Measurements from ENCODE around the gene TTC6.

TTC6 gene

DNA sequence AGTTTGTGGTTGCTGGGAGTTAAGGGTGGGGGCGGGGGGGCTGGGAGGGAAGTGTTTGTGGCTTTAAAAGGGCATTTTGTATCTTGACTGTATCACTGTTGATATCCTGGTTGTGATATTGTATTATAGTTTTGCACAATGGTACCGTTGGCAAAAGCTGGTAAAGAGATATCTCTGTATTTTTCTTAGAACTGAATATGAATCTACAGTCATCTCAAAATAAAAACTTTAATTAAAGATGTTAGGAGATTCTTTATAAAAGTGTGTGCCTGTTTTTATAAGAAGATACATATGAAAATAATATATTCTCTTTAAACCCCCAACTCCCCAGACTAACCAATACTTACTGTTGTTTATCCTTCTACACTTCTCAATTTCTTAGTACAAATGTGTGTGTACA is 43.2 kb downstream of the TTC6 start:
- no peak overlapping the region for H2AFZ ChIP-seq (ENCODE audit: low read length, unreplicated experiment)
- H3K27me3 ChIP-seq (ENCODE audit: insufficient read depth, low read length): no peaks in the 10 kb centered on the region
- no peak overlapping the region for H3K27ac ChIP-seq (ENCODE audit: low read depth, low read length)
- peaks cover 2% of the 10 kb centered on the region for H3K79me2 ChIP-seq (ENCODE audit: control insufficient read depth, insufficient read depth, low read length, unreplicated experiment)
- peaks cover 5% of the 10 kb centered on the region for H3K4me1 ChIP-seq (ENCODE audit: control insufficient read depth, insufficient read depth, low read length, unreplicated experiment)
- H3K36me3 ChIP-seq (ENCODE audit: insufficient read depth, low read length): 0 out of 2 replicates have a peak, but pooled peaks cover 4% of the 10 kb centered on the region
- H3K4me3 ChIP-seq (ENCODE audit: low read depth, low read length): no peak overlapping the region

DNA sequence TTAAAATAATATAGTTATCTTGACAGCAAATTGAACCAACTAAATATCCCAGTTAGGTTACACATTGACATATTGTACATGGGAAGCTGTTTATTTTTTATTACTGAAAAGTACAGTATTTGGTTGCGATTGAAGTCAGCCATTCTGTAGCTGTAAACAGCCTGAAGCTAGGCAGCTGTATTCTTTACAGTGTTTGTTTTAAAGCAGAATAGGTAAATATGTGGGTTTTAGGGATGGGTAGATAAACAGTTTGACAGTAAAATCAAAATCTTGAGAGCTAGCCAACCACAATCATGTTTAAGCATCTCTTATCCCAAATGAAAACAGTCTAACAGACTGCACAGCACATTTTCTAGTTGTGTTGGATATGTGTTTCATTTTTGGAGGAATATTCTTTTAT is 45.7 kb downstream of the TTC6 start:
- no peak overlapping the region for H2AFZ ChIP-seq (ENCODE audit: low read length, unreplicated experiment)

DNA sequence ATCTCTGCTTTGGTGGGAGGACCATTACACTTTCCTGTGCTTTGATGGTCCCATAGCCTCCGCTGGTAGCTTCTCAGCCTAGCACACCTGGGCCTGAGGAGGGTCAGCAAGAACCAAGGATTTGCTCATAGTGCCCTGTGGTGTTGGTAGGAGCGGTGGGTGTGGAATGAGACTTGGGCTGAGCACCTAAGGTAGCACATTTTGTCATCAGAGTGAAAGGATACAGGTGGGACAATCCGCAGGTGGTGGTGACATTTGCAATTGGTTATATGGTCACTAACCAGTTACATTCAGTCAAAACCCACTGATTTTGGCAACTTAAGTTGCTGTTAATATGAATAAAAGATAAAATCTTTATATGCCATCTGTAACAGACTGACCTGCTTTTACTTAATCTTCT is 46.7 kb downstream of the TTC6 start:
- no peak overlapping the region for H3K4me3 ChIP-seq (ENCODE audit: low read depth, low read length)
- no peaks in the 10 kb centered on the region for H3K27me3 ChIP-seq (ENCODE audit: insufficient read depth, low read length)
- peaks cover 2% of the 10 kb centered on the region for H3K79me2 ChIP-seq (ENCODE audit: control insufficient read depth, insufficient read depth, low read length, unreplicated experiment)
- H3K27ac ChIP-seq (ENCODE audit: low read depth, low read length): no peak overlapping the region
- H3K4me1 ChIP-seq (ENCODE audit: control insufficient read depth, insufficient read depth, low read length, unreplicated experiment): peaks cover 5% of the 10 kb centered on the region
- H3K36me3 ChIP-seq (ENCODE audit: insufficient read depth, low read length): no peaks in the 10 kb centered on the region
- no peak overlapping the region for H2AFZ ChIP-seq (ENCODE audit: low read length, unreplicated experiment)

More for the DNA sequence above, 45.7 kb downstream of the TTC6 start:
- peaks cover 5% of the 10 kb centered on the region for H3K4me1 ChIP-seq (ENCODE audit: control insufficient read depth, insufficient read depth, low read length, unreplicated experiment)
- H3K4me3 ChIP-seq (ENCODE audit: low read depth, low read length): no peak overlapping the region
- no peak overlapping the region for H3K27ac ChIP-seq (ENCODE audit: low read depth, low read length)
- peaks cover 2% of the 10 kb centered on the region for H3K79me2 ChIP-seq (ENCODE audit: control insufficient read depth, insufficient read depth, low read length, unreplicated experiment)
- no peaks in the 10 kb centered on the region for H3K27me3 ChIP-seq (ENCODE audit: insufficient read depth, low read length)
- no peaks in the 10 kb centered on the region for H3K36me3 ChIP-seq (ENCODE audit: insufficient read depth, low read length)

- no peak overlapping the region for H3K27ac ChIP-seq (ENCODE audit: low read depth, low read length)
- no peak overlapping the region; the same call in 1 of the 2 replicates for H3K4me3 ChIP-seq (ENCODE audit: low read depth, low read length)
- no peak overlapping the region for H2AFZ ChIP-seq (ENCODE audit: low read length, unreplicated experiment)
- peaks cover 5% of the 10 kb centered on the region for H3K79me2 ChIP-seq (ENCODE audit: control insufficient read depth, insufficient read depth, low read length, unreplicated experiment)
- no peaks in the 10 kb centered on the region for H3K27me3 ChIP-seq (ENCODE audit: insufficient read depth, low read length)
- H3K36me3 ChIP-seq (ENCODE audit: insufficient read depth, low read length): no peaks in the 10 kb centered on the region
- H3K4me1 ChIP-seq (ENCODE audit: control insufficient read depth, insufficient read depth, low read length, unreplicated experiment): no peaks in the 10 kb centered on the region
These were observed 48.3 kb downstream of the TTC6 start for GRCh38 chr14:37643701-37644100.
